HEK293 (cell line): ENCODE data around the gene DLX5.

Experiments
- ZNF501 ChIP-seq: fragments of 450-650 bp; formaldehyde crosslinking; IDR thresholded peaks from 2 replicates; pipeline ENCODE4 v1.5.1; 2016; ENCODE audit warnings: missing biosample characterization, missing genetic modification characterization
- ZNF529 ChIP-seq: fragments of 450-650 bp; formaldehyde crosslinking; IDR thresholded peaks from 2 replicates; pipeline ENCODE4 v1.5.1; 2017; ENCODE audit warnings: missing genetic modification characterization, missing biosample characterization; ENCODE audit not compliant: insufficient replicate concordance
- ZNF555 ChIP-seq: fragments of 450-650 bp; formaldehyde crosslinking; conservative IDR thresholded peaks from 2 replicates; pipeline ENCODE4 v1.5.1; 2017; ENCODE audit warnings: missing biosample characterization, mild to moderate bottlenecking, missing genetic modification characterization, inconsistent platforms

DNA sequence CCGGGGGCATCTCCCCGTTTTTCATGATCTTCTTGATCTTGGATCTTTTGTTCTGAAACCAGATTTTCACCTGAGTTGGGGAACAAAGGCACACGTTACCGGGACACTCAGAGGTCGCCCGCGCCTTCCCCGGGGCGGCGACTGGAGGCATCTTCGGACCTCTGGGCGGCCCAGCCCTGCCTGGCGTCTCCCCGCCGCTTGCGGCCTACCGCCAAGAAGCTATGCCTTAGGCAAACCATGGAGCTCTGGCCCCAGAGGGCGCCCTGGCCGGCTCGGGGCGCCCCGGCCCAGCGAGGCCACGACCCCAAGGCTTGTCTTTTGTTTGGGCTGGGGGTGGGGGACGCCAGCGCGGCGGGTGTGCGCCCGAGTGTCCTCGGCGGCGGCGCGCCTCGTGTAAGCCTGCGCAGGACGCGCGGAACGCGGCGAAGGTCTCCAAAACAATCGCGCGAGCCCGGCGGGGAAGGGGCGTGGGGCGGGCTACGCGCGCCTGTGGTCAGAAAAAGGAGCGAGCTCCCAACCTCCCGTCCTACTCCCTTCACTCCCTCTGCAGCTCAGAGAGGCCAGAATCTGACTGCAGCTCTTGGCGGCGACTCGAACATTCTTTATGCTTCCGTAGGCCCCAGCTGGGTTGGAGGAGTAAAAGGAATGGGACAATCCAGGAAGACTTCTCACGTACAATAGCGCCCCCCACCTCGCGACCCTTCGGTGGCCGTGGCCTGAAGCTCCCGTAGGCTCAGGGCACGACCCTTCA lies 3.5 kb downstream of the DLX5 start:
- TF ChIP-seq ZNF555 (tag by site-specific recombination) (no peak), ZNF501 (no peak), ZNF529 (tag by site-specific recombination) (no peak)
